Peyer's patch (tissue), 4 donors: ENCODE results near the gene IL12RB2.

Experiments
- CTCF ChIP-seq, 6 experiments: fragments of 450-650 bp in 4 of 6; fragments of 200-600 bp in 2 of 6; sonication (generic) in 1 of 6; IDR thresholded peaks; one replicate each; pipeline ENCODE4 v1.5.1; 2017 to 2019; ENCODE audit warnings: antibody characterized with exemption in 6 of 6, mild to moderate bottlenecking in 3 of 6, moderate library complexity in 1 of 6
- POLR2A ChIP-seq, 2 donors: fragments of 450-650 bp; IDR thresholded peaks; one replicate each; pipeline ENCODE4 v1.5.1; 2017; ENCODE audit warnings: antibody characterized with exemption in 2 of 2, mild to moderate bottlenecking in 2 of 2, moderate library complexity in 2 of 2

DNA sequence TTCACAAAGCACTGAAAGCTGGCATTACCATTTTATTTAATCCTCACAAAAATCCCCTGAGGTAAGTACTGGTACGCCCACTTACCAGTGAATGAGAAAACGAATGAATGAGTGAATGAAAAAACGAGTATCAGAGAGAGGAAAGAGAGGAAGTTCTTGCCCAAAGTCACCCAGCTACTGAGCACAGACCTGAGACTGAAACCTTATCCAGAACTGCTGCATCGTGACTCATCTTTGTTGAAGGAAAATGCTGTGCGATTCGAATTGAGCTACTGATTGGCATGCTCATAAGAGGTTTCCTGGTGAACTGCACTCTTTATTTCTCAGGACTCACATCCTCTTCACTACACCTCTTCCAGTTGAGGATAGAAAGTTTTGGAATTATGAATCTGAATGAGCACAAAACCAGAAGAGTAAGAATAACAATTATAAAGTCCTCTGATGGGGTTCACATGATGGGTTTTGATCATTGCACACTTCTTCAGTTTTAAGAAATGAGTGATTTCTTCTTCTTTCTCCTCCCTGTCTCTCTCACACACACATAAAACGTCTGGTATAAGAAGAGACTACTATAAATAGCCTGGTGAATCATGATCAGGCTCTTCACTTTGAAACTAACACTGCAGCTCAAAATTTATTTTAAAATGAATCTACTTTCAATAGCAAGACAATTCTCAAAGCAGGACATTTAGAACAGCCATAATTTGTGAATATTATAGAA lies 32.1 kb downstream of the IL12RB2 start:
- TF ChIP-seq CTCF (IDR thresholded peaks at IDR 0.05) (no peak), POLR2A (IDR thresholded peaks at IDR 0.05) (no peak)
